Uterus (tissue), 4 donors: ENCODE measurements around the gene MEX3C. TPM values are rescaled to one million over a fixed set of nuclear protein-coding genes. Genes with fewer than 3 reads are reported as not detected.

Source experiments
- DNase-seq, 2 donors: peaks; one replicate each; pipeline ENCODE4 v3.0.0-alpha.2; 2019 to 2020
- H3K27ac ChIP-seq, 2 donors: fragments of 200-600 bp; sonication (generic); 1 replicate in 1 of 2; 2 replicates in 1 of 2; pipeline ENCODE4 v1.5.1; 2016 to 2018
- H3K27me3 ChIP-seq, 2 donors: fragments of 200-600 bp; sonication (generic); one replicate each; pipeline ENCODE4 v1.5.1; 2018 to 2019; ENCODE audit warnings: control low read depth in 1 of 2
- H3K36me3 ChIP-seq, 2 donors: fragments of 200-600 bp; sonication (generic); one replicate each; pipeline ENCODE4 v1.5.1; 2019; ENCODE audit warnings: control low read depth in 1 of 2
- H3K4me1 ChIP-seq, 2 donors: fragments of 200-600 bp; sonication (generic); one replicate each; pipeline ENCODE4 v1.5.1; 2018 to 2019; ENCODE audit warnings: control low read depth in 1 of 2
- H3K4me3 ChIP-seq, 2 donors: fragments of 200-600 bp; sonication (generic); 1 replicate in 1 of 2; 2 replicates in 1 of 2; pipeline ENCODE4 v1.5.1; 2018 to 2019; ENCODE audit warnings: mild to moderate bottlenecking in 1 of 2
- H3K9me3 ChIP-seq, 2 donors: fragments of 200-600 bp; sonication (generic); one replicate each; pipeline ENCODE4 v1.5.1; 2019; ENCODE audit warnings: control low read depth in 1 of 2
- POLR2A ChIP-seq, 2 donors: fragments of 450-650 bp; IDR thresholded peaks; one replicate each; pipeline ENCODE4 v1.6.1; 2016; ENCODE audit warnings: antibody characterized with exemption in 2 of 2, mild to moderate bottlenecking in 1 of 2, moderate library complexity in 1 of 2
- intact Hi-C: fragments of 100-400 bp; cut with DNase I; formaldehyde crosslinking; loops from one replicate; pipeline ENCODE4 v1.15.1; 2023; ENCODE audit warnings: low total_unique reads
- total RNA-seq, 4 donors: library from RNA; depleted of rRNA in 3 of 4; stranded (reverse); fragments of >200 nt in 3 of 4; gene quantifications; one replicate each; pipeline versions ENCODE4 v1.1.0 to v1.2.4, GENCODE V29; 2014 to 2023
- TF ChIP-seq, protein P1 (sequence below), 4 experiments: fragments of 200-600 bp in 2 of 4; fragments of 450-650 bp in 2 of 4; sonication (generic) in 2 of 4; IDR thresholded peaks; one replicate each; pipeline ENCODE4 v1.5.1; 2016 to 2019; ENCODE audit warnings: antibody characterized with exemption in 4 of 4, mild to moderate bottlenecking in 2 of 4, moderate library complexity in 1 of 4
- donor health status: DM: yes; HTN: yes; CAD: no.

Gene MEX3C
- total RNA-seq, 4 donors from 2014 or later, result 20.7 to 69.4 (median 40.7) TPM

DNA sequence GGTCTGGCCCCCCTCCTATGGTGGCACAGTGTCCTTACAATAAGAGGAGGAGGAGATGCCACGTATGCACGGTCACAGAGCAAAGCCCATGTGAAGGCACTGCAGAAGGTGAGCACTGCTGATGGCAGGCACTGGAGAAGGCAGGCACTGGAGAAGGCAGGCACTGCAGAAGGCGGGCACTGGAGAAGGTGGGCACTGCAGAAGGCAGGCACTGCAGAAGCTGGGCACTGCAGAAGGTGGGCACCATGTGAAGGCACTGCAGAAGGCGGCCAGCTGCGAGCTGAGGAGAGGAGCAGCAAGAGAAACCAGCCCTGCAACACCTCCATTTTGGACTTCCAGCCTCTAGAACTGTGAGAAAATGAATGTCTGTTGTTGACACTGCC, 46.3 kb downstream of the MEX3C start:
- intact Hi-C loops, result no loop called here
- no peak for DNase-seq
- Histone ChIP-seq H3K4me1 (no peaks in the 10 kb centered on the region), H3K27me3 (no peaks in the 10 kb centered on the region), H3K9me3 (no peaks in the 10 kb centered on the region), H3K4me3 (no peak overlapping the region), H3K27ac (no peak overlapping the region), H3K36me3 (no peaks in the 10 kb centered on the region)
- no peak for TF ChIP-seq POLR2A (IDR thresholded peaks at IDR 0.05)
- TF ChIP-seq, protein P1, sequence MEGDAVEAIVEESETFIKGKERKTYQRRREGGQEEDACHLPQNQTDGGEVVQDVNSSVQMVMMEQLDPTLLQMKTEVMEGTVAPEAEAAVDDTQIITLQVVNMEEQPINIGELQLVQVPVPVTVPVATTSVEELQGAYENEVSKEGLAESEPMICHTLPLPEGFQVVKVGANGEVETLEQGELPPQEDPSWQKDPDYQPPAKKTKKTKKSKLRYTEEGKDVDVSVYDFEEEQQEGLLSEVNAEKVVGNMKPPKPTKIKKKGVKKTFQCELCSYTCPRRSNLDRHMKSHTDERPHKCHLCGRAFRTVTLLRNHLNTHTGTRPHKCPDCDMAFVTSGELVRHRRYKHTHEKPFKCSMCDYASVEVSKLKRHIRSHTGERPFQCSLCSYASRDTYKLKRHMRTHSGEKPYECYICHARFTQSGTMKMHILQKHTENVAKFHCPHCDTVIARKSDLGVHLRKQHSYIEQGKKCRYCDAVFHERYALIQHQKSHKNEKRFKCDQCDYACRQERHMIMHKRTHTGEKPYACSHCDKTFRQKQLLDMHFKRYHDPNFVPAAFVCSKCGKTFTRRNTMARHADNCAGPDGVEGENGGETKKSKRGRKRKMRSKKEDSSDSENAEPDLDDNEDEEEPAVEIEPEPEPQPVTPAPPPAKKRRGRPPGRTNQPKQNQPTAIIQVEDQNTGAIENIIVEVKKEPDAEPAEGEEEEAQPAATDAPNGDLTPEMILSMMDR (IDR thresholded peaks at IDR 0.05), result no peak

DNA sequence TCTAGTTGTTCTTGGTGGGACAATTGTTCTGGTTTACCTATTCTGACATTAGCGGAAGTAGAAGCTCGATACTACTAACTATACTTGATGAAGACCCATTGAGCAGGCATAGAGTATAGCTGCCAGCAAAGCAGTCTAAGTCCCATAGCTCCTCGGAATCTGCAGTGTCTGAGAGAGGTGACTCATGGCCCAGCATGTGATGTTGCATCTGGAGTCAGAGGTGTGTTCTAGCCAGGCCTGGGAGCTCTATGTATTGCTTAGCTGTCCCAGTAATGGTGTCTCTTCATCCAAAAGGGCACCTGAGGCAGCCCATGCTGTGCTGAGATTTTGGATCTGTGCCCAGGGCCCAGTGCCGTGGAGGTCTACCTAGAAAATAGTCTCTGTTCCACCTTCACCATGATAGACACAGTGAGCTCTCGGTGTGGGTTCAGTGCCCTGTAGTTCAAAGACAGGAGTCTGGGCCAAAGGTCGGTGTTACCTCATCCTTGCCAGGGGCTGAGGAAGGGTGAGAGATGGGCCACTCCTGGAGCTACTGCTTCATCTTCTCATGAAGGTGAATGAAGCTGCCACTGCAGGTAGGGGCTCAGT, 47.3 kb downstream of the MEX3C start:
- Histone ChIP-seq H3K27me3 (no peaks in the 10 kb centered on the region), H3K36me3 (no peaks in the 10 kb centered on the region), H3K27ac (no peak overlapping the region), H3K9me3 (no peaks in the 10 kb centered on the region), H3K4me3 (no peak overlapping the region), H3K4me1 (no peaks in the 10 kb centered on the region)
- no peak for DNase-seq
- TF ChIP-seq, protein P1 (IDR thresholded peaks at IDR 0.05), result no peak
- no peak for TF ChIP-seq POLR2A (IDR thresholded peaks at IDR 0.05)
- intact Hi-C loops, result no loop called here

DNA sequence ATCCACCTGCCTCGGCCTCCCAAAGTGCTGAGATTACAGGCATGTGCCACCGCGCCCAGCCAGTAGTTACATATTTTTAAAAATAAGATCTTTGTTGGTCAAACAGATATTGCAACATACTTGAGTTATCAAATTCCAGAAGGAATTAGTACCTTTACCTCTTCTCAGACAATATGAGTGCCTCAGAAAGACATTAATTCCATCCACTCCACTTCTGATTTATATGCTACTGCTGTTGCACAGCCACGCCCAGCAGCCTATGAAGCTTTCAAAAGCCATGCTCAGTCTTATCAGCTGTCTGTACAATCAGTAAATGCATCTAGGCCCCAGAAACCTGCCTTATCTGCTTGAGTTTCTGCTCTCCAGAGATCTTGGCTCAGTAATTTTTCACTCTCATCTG, 47.8 kb downstream of the MEX3C start:
- no peak for DNase-seq
- TF ChIP-seq, protein P1 (IDR thresholded peaks at IDR 0.05), result no peak
- TF ChIP-seq POLR2A (IDR thresholded peaks at IDR 0.05), result no peak
- Histone ChIP-seq H3K4me1 (no peaks in the 10 kb centered on the region), H3K36me3 (no peaks in the 10 kb centered on the region), H3K4me3 (no peak overlapping the region), H3K27me3 (no peaks in the 10 kb centered on the region), H3K9me3 (no peaks in the 10 kb centered on the region), H3K27ac (no peak overlapping the region)
- intact Hi-C loops, result no loop called here

DNA sequence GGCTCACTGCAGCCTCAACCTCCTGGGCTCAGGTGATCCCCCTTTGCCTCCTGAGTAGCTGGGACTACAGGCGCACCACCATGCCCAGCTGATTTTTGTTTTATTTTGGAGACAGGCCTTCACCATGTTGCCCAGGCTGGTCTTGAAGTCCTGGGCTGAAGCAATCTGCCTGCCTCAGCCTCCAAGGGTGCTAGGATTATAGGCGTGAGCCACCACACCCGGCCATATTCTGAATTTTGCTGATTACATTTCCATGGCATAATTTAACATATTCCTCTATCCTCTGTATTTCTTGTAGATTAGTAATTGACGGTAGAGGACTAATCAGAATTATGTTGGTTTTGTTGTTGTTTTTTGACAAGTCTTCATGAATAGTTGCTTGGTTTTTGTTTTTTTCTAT, 50.6 kb downstream of the MEX3C start:
- TF ChIP-seq, protein P1 (IDR thresholded peaks at IDR 0.05), result no peak
- TF ChIP-seq POLR2A (IDR thresholded peaks at IDR 0.05), result no peak

DNA sequence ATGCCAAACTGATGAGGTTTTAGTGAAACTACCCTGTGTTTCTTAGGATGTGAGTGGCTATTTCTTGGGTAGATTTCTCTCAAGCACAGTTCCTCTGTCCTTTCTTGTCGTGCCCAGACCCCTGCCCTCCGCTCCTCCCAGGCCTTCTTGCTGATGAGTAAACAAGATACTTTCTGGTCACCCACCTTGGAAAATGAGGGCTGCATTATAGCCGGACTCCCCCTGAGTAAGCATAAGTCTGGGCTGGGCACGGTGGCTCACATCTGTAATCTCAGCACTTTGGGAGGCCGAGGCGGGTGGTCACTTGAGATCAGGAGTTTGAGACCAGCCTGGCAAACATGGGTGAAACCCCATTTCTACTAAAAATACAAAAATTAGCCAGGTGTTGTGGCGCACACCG, 58.5 kb downstream of the MEX3C start:
- no peaks in the 10 kb centered on the region for H3K9me3 ChIP-seq
- no peaks in the 10 kb centered on the region for H3K4me1 ChIP-seq
- intact Hi-C loops, result no loop called here
- TF ChIP-seq, protein P1 (IDR thresholded peaks at IDR 0.05), result no peak
- TF ChIP-seq POLR2A (IDR thresholded peaks at IDR 0.05), result no peak
- H3K36me3 ChIP-seq, result no peaks in the 10 kb centered on the region
- H3K4me3 ChIP-seq, result no peak overlapping the region
- no peak for DNase-seq
- H3K27me3 ChIP-seq, result no peaks in the 10 kb centered on the region
- no peak overlapping the region for H3K27ac ChIP-seq

More for the DNA sequence above, 50.6 kb downstream of the MEX3C start:
- intact Hi-C loops, result no loop called here
- Histone ChIP-seq H3K36me3 (no peaks in the 10 kb centered on the region), H3K27me3 (no peaks in the 10 kb centered on the region), H3K9me3 (no peaks in the 10 kb centered on the region), H3K4me3 (no peak overlapping the region), H3K4me1 (no peaks in the 10 kb centered on the region), H3K27ac (no peak overlapping the region)
- DNase-seq, result no peak
